ENCODE measurements around the gene NCOA7.

GRCh38 chr6:125882243-125882642 is 91.5 kb downstream of the NCOA7 start:
- TF ChIP-seq POLR2A (IDR thresholded peaks at IDR 0.05): no peak
- TF ChIP-seq, protein P1, sequence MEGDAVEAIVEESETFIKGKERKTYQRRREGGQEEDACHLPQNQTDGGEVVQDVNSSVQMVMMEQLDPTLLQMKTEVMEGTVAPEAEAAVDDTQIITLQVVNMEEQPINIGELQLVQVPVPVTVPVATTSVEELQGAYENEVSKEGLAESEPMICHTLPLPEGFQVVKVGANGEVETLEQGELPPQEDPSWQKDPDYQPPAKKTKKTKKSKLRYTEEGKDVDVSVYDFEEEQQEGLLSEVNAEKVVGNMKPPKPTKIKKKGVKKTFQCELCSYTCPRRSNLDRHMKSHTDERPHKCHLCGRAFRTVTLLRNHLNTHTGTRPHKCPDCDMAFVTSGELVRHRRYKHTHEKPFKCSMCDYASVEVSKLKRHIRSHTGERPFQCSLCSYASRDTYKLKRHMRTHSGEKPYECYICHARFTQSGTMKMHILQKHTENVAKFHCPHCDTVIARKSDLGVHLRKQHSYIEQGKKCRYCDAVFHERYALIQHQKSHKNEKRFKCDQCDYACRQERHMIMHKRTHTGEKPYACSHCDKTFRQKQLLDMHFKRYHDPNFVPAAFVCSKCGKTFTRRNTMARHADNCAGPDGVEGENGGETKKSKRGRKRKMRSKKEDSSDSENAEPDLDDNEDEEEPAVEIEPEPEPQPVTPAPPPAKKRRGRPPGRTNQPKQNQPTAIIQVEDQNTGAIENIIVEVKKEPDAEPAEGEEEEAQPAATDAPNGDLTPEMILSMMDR (IDR thresholded peaks at IDR 0.05): no peak

All from testis (tissue), 2 donors.